RPMI7951 (cell line): ENCODE measurements around the gene ATRN. TPM values are rescaled to one million over a fixed set of nuclear protein-coding genes. Genes with fewer than 3 reads are reported as not detected.
A peak's percentile ranks its signal among the peaks of the same experiment; 100 is the strongest.
"Not testable (repeated sequence)": the region's sequence is repeated elsewhere in the genome, so short reads cannot be mapped to it uniquely, and the experiment has no call there.

Experiments used
- DNase-seq: peaks from one replicate; pipeline ENCODE4 v3.0.0-alpha.2; 2012; ENCODE audit warnings: low read depth
- total RNA-seq: library from RNA; depleted of rRNA; stranded (reverse); fragments of >200 nt; shearing (Covaris generic); gene quantifications from 2 replicates; pipeline ENCODE4 v1.2.3, GENCODE V29; 2014; rRNA removed

ATRN gene
- 28.4 and 30.2 TPM in 2 replicates for total RNA-seq

- DNase-seq, result peak; percentile 95
These were observed at the start of gene ATRN for GRCh38 chr20:3470627-3471396. TSS of gene ATRN (plus strand) at chr20:3471018. CDS start at chr20:3471108, 90 bp downstream.

GRCh38 chr20:3421985-3422384 lies 48.8 kb upstream of the ATRN start:
- no peak for DNase-seq

GRCh38 chr20:3423126-3423525 lies 47.7 kb upstream of the ATRN start:
- no peak for DNase-seq

GRCh38 chr20:3426766-3427165 lies 44.1 kb upstream of the ATRN start:
- not testable (repeated sequence) for DNase-seq

GRCh38 chr20:3430376-3431069 lies 40.3 kb upstream of the ATRN start:
- no peak for DNase-seq

- DNase-seq, result no peak
These were observed 39.7 kb upstream of the ATRN start for GRCh38 chr20:3431109-3431508.

GRCh38 chr20:3432844-3433243 lies 38.0 kb upstream of the ATRN start:
- no peak for DNase-seq

GRCh38 chr20:3433744-3434143 lies 37.1 kb upstream of the ATRN start:
- DNase-seq, result no peak

- no peak for DNase-seq
These were observed 36.6 kb upstream of the ATRN start for GRCh38 chr20:3434232-3434631.

- DNase-seq, result no peak
These were observed 33.8 kb upstream of the ATRN start for GRCh38 chr20:3436864-3437574.

- no peak for DNase-seq
These were observed 24.0 kb upstream of the ATRN start for GRCh38 chr20:3446779-3447178.

- DNase-seq, result no peak
These were observed 23.5 kb upstream of the ATRN start for GRCh38 chr20:3447321-3447720.

- no peak for DNase-seq
These were observed 21.5 kb upstream of the ATRN start for GRCh38 chr20:3449319-3449718.

GRCh38 chr20:3452136-3452535 lies 18.7 kb upstream of the ATRN start:
- peak; percentile 18 for DNase-seq

- DNase-seq, result peak; percentile 47
These were observed 18.1 kb upstream of the ATRN start for GRCh38 chr20:3452690-3453089.

- DNase-seq, result peak; percentile 50
These were observed 16.0 kb upstream of the ATRN start for GRCh38 chr20:3454831-3455230.

- DNase-seq, result no peak
These were observed 14.2 kb upstream of the ATRN start for GRCh38 chr20:3456648-3457047.

GRCh38 chr20:3459881-3460307 lies 10.9 kb upstream of the ATRN start:
- no peak for DNase-seq

GRCh38 chr20:3461211-3461771 lies 9.5 kb upstream of the ATRN start:
- DNase-seq, result no peak

GRCh38 chr20:3461911-3462677 lies 8.7 kb upstream of the ATRN start:
- peak; percentile 42 for DNase-seq

GRCh38 chr20:3464166-3464565 lies 6.7 kb upstream of the ATRN start:
- DNase-seq, result no peak
